ENCODE data around the gene ITGAX.

Gene ITGAX

DNA sequence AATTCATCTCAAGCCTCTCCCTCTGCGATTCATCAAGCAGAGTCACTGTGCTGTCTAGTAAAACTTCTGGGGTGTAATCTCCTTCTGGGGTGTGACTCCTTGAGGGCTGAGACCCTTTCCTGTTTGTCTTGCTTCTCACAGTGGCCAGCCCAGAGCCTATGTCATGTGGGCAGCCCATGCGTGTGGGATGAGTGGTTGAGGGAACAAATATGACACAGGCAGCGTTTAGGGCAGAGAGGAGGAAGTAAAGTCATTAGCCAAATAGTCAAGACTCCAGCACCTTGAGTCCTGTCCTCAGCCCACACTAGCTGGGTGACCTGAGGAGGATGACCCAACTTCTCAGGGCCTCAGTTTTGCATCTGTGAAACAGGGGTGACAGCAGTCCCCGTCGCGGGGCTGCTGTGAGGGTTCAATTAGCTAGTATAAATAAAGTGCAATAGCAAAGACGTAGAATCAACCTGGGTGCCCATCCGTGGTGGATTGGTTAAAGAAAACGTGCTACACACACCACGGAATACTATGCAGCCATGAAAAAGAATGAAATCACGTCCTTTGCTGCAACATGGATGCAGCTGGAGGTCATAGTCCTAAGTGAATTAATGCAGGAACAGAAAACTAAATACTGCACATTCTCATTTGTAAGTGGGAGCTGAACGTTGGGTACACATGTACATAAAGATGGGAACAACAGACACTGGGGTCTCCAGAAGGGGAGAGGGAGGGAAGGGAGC is 4.5 kb upstream of the ITGAX start:
- Histone ChIP-seq H3K9ac (ENCODE audit: insufficient read length, low read depth) (no peak overlapping the region), H3K9me3 (ENCODE audit: insufficient read depth, low read length) (no peaks in the 10 kb centered on the region), H3K36me3 (ENCODE audit: insufficient read depth, insufficient read length, low read length) (no peaks in the 10 kb centered on the region), H3K4me1 (ENCODE audit: insufficient read depth, insufficient read length) (no peaks in the 10 kb centered on the region), H3K4me3 (ENCODE audit: insufficient read length, low read depth) (no peak overlapping the region), H3K27me3 (ENCODE audit: insufficient read depth, insufficient read length) (peaks cover 2% of the 10 kb centered on the region)
- no peak for TF ChIP-seq SUZ12 (IDR thresholded peaks at IDR 0.05; ENCODE audit: extremely low read depth, insufficient read depth, insufficient read length)
- TF ChIP-seq ZNF274 (IDR thresholded peaks at IDR 0.05; ENCODE audit: low read depth, low read length), result no peak
- no peak for TF ChIP-seq YY1 (IDR thresholded peaks at IDR 0.05; ENCODE audit: insufficient read depth, insufficient read length)
- no peak for DNase-seq (ENCODE audit: low read depth, low spot score)

DNA sequence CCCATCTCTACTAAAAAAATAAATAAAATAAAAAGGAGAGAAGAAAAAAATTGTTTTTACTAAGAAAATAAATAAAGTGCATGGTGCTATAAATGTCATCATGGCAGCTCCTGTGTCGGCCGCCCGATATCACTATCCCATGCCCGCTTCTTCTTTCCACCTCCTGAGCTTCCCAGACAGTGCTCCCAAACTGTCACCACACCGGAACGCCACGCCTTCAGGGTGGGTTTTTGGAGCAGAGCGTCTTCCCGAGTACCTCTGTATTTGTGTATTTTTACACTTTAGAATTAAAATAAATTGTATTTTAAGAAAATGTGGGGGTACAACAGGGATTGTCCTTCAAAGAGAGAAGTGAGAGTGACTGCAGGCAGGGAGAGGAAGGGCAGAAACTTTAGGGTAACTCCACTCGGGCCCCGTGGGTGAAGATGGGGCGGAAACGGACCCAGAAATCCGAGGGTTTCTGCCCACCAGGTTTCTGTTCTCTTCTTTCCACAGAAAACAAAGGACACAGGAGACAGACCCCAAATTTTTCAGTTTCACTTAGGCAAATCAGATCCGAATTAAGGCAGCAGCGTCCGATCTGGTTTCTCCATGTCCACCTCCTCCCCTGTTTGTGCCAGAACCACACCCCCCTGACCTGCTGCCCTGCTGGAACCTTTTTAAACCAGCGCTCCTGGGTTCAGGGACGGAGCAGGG is 3.6 kb upstream of the ITGAX start:
- H3K9me3 ChIP-seq (ENCODE audit: insufficient read depth, low read length), result no peaks in the 10 kb centered on the region
- H3K36me3 ChIP-seq (ENCODE audit: insufficient read depth, insufficient read length, low read length), result no peaks in the 10 kb centered on the region
- no peak for TF ChIP-seq ZNF274 (IDR thresholded peaks at IDR 0.05; ENCODE audit: low read depth, low read length)
- no peak for TF ChIP-seq YY1 (IDR thresholded peaks at IDR 0.05; ENCODE audit: insufficient read depth, insufficient read length)
- TF ChIP-seq SUZ12 (IDR thresholded peaks at IDR 0.05; ENCODE audit: extremely low read depth, insufficient read depth, insufficient read length), result no peak
- H3K27me3 ChIP-seq (ENCODE audit: insufficient read depth, insufficient read length), result peaks cover 2% of the 10 kb centered on the region
- H3K9ac ChIP-seq (ENCODE audit: insufficient read length, low read depth), result no peak overlapping the region
- H3K4me3 ChIP-seq (ENCODE audit: insufficient read length, low read depth), result no peak overlapping the region
- no peak for DNase-seq (ENCODE audit: low read depth, low spot score)
- no peaks in the 10 kb centered on the region for H3K4me1 ChIP-seq (ENCODE audit: insufficient read depth, insufficient read length)

DNA sequence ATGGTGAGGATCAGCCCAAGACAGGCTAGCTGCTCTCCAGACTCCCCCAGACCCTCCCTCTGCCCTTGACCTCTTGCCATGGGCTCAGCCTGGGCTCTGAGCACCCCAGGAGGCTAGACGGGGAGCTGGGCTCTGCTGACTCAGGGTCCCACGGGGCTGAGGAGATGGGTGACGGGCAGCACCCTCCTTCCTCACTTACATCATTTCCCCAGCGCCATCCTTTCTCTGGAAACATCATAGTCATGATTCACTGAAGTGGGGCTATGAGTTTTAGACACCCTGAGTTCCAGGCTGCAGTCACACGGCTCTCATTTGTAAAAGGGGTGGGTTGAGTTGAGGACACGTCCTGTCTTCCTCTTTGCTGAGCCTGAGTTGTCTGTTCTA is 3.0 kb upstream of the ITGAX start:
- TF ChIP-seq SUZ12 (IDR thresholded peaks at IDR 0.05; ENCODE audit: extremely low read depth, insufficient read depth, insufficient read length), result no peak
- no peak for TF ChIP-seq YY1 (IDR thresholded peaks at IDR 0.05; ENCODE audit: insufficient read depth, insufficient read length)
- TF ChIP-seq ZNF274 (IDR thresholded peaks at IDR 0.05; ENCODE audit: low read depth, low read length), result no peak
- no peaks in the 10 kb centered on the region for H3K36me3 ChIP-seq (ENCODE audit: insufficient read depth, insufficient read length, low read length)
- H3K9ac ChIP-seq (ENCODE audit: insufficient read length, low read depth), result no peak overlapping the region
- H3K27me3 ChIP-seq (ENCODE audit: insufficient read depth, insufficient read length), result peaks cover 2% of the 10 kb centered on the region
- peaks cover 5% of the 10 kb centered on the region for H3K4me1 ChIP-seq (ENCODE audit: insufficient read depth, insufficient read length)
- DNase-seq (ENCODE audit: low read depth, low spot score), result no peak
- H3K4me3 ChIP-seq (ENCODE audit: insufficient read length, low read depth), result no peak overlapping the region
- no peaks in the 10 kb centered on the region for H3K9me3 ChIP-seq (ENCODE audit: insufficient read depth, low read length)

DNA sequence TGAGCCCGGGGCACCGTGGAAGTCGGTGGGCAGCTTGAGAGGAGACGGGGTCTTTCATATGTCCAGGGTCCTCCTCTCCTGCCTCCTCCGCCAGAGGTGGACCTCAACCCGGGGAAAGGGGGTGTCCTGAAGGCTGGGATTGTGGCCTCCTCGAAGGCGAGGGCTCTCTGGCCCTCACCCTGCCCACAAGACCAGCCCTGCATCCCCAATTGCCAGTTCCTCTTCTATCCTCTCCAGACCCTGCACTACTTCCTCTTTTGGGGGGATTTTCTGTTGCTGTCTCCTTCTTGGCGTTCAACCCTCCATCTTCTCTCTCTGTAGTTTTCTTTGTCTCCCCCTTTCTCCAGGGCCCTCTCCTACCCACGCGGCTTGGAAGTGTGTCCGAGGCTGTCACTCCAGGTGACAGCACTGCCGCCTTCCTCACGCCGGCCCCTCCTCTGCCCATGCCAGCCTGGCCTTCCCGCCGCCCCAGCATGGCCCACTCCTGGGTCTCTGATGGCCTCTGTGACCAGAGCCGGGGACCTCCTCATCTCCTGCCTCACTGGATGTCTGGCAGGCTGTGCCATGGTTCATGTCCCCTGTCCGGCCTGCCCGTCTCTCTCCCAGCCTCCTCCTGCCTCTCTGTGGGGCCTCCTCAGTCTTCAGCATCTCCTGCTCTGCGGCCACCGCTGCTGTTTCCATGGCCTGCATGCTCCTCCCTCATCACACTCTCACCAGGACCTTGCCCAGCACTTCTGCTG is 2.4 kb upstream of the ITGAX start:
- peaks cover 2% of the 10 kb centered on the region for H3K27me3 ChIP-seq (ENCODE audit: insufficient read depth, insufficient read length)
- no peak overlapping the region for H3K9ac ChIP-seq (ENCODE audit: insufficient read length, low read depth)
- H3K36me3 ChIP-seq (ENCODE audit: insufficient read depth, insufficient read length, low read length), result no peaks in the 10 kb centered on the region
- no peaks in the 10 kb centered on the region for H3K9me3 ChIP-seq (ENCODE audit: insufficient read depth, low read length)
- H3K4me3 ChIP-seq (ENCODE audit: insufficient read length, low read depth), result no peak overlapping the region
- DNase-seq (ENCODE audit: low read depth, low spot score), result no peak
- H3K4me1 ChIP-seq (ENCODE audit: insufficient read depth, insufficient read length), result peaks cover 6% of the 10 kb centered on the region
- no peak for TF ChIP-seq SUZ12 (IDR thresholded peaks at IDR 0.05; ENCODE audit: extremely low read depth, insufficient read depth, insufficient read length)
- no peak for TF ChIP-seq ZNF274 (IDR thresholded peaks at IDR 0.05; ENCODE audit: low read depth, low read length)
- no peak for TF ChIP-seq YY1 (IDR thresholded peaks at IDR 0.05; ENCODE audit: insufficient read depth, insufficient read length)

DNA sequence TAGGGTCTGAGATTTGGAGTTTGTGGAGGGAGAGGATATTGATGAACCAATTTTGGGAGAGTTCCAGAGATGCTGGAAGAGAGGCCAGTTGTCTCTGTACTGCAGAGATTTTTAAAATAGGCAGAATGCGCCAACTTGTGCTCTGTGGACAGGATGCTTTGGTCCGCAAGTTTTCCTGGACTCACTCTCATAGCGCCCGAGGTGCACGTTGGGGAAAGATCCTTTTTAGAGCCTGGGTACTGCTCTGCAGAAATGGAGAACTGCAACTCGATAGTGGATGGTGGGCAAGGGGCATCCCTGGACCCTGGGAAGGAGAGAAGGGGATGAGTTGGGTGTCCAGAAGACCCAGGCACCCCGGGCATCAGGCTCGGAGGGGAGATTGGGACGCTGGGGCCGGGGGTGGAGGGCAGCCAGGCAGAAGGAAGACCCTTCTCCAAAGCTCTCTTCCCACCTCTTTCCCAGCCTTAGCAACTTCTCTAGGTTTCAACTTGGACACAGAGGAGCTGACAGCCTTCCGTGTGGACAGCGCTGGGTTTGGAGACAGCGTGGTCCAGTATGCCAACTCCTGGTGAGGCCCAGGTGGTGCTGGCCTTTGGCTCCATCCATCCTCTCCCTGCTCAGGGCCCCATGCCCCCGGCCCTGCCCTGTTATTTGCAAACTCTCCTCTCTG is 590 bp downstream of the ITGAX start:
- TF ChIP-seq ZNF274 (IDR thresholded peaks at IDR 0.05; ENCODE audit: low read depth, low read length) (no peak), YY1 (IDR thresholded peaks at IDR 0.05; ENCODE audit: insufficient read depth, insufficient read length) (no peak), SUZ12 (IDR thresholded peaks at IDR 0.05; ENCODE audit: extremely low read depth, insufficient read depth, insufficient read length) (no peak)
- no peaks in the 10 kb centered on the region for H3K36me3 ChIP-seq (ENCODE audit: insufficient read depth, insufficient read length, low read length)
- DNase-seq (ENCODE audit: low read depth, low spot score), result no peak
- H3K9ac ChIP-seq (ENCODE audit: insufficient read length, low read depth), result peak overlapping the region; percentile 2
- H3K27me3 ChIP-seq (ENCODE audit: insufficient read depth, insufficient read length), result no peaks in the 10 kb centered on the region
- peaks cover 6% of the 10 kb centered on the region for H3K4me1 ChIP-seq (ENCODE audit: insufficient read depth, insufficient read length)
- no peak overlapping the region for H3K4me3 ChIP-seq (ENCODE audit: insufficient read length, low read depth)
- no peaks in the 10 kb centered on the region for H3K9me3 ChIP-seq (ENCODE audit: insufficient read depth, low read length)

DNA sequence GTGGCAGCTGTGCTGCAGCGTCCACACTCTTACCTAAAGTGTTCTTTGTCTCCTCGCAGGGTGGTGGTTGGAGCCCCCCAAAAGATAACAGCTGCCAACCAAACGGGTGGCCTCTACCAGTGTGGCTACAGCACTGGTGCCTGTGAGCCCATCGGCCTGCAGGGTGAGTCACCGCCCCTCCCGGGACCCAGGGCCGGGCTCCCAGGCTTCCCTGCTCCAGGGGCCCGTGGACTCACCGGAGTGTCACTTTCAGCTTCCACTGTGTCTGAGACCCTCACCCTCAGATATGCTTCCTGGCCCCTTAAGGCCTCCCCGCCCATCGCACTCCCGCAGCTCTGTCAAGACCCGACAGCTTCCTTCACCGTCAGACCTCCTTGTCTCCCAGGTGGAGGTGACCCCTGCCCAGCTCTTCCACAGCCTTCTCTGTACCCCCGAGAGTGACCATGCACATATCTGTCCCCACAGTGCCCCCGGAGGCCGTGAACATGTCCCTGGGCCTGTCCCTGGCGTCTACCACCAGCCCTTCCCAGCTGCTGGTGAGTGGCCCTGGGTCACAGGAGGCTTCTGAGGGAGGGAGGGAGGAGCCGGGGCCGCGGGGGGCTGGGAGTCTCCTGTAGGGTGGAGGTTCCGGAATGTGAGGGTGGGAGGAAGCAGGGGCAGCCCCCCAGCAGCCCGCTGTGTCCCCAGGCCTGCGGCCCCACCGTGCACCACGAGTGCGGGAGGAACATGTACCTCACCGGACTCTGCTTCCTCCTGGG is 1.8 kb downstream of the ITGAX start:
- H3K36me3 ChIP-seq (ENCODE audit: insufficient read depth, insufficient read length, low read length), result no peaks in the 10 kb centered on the region
- peak overlapping the region; percentile 22 for H3K9ac ChIP-seq (ENCODE audit: insufficient read length, low read depth)
- H3K9me3 ChIP-seq (ENCODE audit: insufficient read depth, low read length), result no peaks in the 10 kb centered on the region
- H3K27me3 ChIP-seq (ENCODE audit: insufficient read depth, insufficient read length), result no peaks in the 10 kb centered on the region
- no peak overlapping the region for H3K4me3 ChIP-seq (ENCODE audit: insufficient read length, low read depth)
- TF ChIP-seq SUZ12 (IDR thresholded peaks at IDR 0.05; ENCODE audit: extremely low read depth, insufficient read depth, insufficient read length), result no peak
- TF ChIP-seq YY1 (IDR thresholded peaks at IDR 0.05; ENCODE audit: insufficient read depth, insufficient read length), result no peak
- TF ChIP-seq ZNF274 (IDR thresholded peaks at IDR 0.05; ENCODE audit: low read depth, low read length), result no peak
- peaks cover 6% of the 10 kb centered on the region for H3K4me1 ChIP-seq (ENCODE audit: insufficient read depth, insufficient read length)
- peak; percentile 2 for DNase-seq (ENCODE audit: low read depth, low spot score)
